ENCODE measurements around the gene NOVA1.

Gene NOVA1

DNA sequence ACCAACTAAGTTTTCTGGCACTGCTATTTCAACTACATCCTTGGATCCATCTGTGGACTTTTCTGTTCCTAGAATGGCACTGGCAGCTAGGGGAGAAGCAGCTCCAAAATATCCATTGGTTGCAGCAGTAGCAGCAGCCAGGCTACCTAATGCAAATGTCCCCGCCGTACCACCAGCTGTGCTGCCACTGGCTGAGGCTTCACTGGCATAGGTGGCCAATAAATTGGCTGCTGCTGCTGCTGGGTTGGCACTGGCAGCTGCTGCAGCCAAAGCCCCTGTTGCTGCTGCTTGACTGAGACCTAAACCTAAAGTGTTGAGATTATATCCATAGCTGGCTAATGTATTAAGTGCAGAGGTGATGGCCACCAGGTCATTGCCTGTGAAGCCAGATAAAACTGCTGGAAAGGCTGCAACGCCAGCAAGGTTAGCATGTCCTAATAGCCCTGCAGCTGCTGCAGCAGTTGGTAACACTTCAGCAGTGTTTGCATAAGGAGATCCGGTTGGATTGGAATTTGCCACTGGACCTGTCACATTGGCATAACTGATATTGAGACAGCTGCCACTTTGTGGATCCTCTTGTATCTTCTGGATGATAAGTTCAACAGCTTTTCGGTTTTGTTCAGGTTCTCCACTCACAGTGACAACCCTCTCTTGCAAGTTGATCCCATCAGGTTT, 149.5 kb downstream of the NOVA1 start:
- DNase-seq (ENCODE audit: low read depth in 2 of 3, low spot score in 2 of 3), result no peak

DNA sequence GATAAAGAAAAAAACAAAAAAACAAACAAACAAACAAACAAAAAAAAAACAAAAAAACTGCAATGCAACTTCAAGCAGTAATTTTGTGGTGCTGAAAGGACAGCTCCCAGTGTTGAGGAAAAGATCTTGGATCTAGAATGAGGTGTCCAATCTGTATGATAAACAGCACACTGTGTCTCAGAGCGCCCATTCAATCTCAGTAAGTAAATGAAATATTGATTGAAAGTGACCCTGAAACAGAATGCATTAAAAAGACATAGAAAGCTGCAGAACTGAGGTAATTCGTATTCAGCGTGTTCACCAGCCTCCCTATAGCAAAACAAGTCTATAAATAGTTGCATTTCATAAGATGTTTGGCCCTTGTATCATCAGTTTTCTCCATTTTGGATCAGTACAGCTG, 153.0 kb downstream of the NOVA1 start:
- DNase-seq (ENCODE audit: low read depth in 2 of 3, low spot score in 2 of 3), result no peak

DNA sequence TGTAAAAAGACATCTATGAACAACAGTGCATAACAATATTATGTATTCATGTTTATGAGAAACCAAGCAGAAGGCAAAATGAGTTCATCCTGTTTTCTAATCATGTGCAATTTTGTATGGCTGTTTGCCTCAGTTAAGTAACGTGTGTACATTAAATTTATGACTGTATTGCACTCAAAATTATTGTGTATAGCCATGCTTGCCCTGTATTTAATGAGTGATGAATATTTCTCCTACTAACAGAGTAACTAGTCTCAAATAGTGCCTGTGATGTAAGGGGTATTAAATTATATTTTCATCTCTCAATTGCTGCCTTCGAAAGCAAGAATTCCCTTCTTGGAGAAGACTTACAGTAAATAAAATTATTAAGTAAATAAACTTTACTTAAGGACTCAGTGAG, 154.2 kb downstream of the NOVA1 start:
- DNase-seq (ENCODE audit: low read depth in 2 of 3, low spot score in 2 of 3), result no peak

DNA sequence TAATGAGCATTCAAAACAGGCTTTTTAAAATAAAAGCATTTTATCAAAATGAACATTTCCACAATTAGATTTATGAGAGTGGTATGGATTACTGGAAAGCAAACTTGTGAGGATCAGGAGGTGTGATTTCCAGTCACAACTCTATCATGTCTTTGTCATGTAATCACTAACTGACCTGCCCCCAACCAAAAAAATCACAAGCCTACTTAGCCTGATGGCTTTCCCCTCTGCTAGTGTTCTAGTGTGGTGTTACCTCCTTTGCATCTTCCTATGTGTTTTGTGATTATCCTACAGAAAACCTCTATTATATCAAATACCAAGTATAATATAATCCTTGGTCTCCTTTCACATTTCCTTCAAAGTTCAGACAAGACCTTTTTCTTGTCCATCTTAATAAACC, 168.6 kb downstream of the NOVA1 start:
- DNase-seq (ENCODE audit: low read depth in 2 of 3, low spot score in 2 of 3), result no peak

GRCh38 chr14:26427097-26427496, 170.7 kb downstream of the NOVA1 start:
- no peak for DNase-seq (ENCODE audit: low read depth in 2 of 3, low spot score in 2 of 3)

DNA sequence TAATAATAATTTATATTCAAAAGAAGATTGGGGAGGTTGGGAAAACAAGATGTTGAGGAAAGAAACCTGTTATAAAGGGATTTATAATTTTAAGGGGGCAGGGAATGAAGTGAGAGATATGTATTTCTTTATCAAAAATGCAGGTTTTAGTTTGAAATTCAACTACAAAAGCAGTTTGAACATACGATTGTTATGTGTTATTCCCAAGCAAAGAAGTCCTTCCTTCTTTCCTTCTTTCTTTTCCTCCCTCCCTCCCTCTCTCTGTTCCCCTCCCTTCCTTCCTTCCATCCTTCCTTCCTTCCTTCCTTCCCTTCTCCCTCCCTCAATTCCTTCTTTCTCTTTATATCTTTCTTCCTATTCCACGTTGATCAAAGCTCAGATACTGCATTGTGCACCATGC, 173.3 kb downstream of the NOVA1 start:
- no peak for DNase-seq (ENCODE audit: low read depth in 2 of 3, low spot score in 2 of 3)

DNA sequence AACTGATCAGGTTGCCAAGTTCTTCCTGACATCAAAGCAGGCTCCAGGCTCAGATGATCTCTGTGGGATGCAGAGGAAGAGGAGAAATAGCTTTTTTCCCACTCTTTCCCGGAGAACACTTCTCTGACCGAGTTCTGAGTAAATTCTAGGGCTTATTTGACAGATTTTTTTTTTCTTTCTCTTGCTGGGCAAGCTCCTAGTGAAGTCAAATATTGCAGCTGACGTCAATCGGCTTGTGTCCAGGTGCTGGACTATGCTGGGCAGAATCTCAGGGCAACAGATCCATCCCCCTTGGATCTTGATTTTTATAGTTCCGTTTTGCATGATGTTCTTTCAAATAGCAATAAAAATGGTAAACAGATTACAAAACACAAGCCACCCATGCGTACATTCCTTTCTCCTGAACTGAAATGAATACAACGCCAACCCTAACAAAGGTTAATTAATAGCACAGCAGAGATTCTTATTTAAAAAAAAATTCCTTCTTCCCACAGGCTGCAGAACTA, 182.2 kb downstream of the NOVA1 start:
- no peak for DNase-seq (ENCODE audit: low read depth in 2 of 3, low spot score in 2 of 3)

DNA sequence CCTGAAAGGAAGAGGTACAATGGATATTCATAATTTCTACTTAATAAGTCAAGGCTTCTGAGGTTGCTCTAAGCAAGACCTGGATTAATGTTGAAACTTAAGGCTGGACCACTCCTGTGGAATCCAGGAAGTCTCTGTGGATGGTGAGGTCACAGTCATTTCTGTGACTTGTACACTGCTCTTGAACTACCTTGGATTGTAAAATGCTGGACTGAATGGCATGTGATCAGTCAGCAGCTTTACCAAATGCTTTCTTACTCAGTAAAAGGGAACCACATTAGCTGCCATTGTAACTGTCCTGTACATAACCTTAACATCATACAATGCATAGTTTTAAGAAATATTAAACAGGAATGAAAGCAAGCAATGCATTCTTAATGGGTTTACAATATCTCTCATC, 182.9 kb downstream of the NOVA1 start:
- no peak for DNase-seq (ENCODE audit: low read depth in 2 of 3, low spot score in 2 of 3)

GRCh38 chr14:26414103-26414502, 183.7 kb downstream of the NOVA1 start:
- no peak for DNase-seq (ENCODE audit: low read depth in 2 of 3, low spot score in 2 of 3)

DNA sequence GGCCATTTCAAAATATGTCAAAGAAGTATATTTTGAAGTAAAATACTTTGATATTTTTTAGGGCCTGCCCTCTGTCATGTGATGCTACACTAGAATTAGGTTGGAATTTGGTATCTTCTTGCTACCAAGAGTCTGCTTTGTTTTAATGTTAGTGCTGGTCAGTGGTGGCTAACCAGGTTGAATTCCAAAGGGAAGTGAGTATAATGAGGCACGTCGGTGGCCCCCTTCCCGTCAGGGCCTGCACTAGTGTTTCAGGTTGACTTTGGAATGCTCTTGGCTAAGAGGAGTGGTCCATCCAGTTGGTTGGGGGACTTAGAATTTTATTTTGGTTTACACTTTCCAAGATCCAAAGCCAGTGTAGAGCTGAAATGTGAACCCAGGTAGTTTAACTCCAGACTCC, 185.4 kb downstream of the NOVA1 start:
- no peak for DNase-seq (ENCODE audit: low read depth in 2 of 3, low spot score in 2 of 3)

DNA sequence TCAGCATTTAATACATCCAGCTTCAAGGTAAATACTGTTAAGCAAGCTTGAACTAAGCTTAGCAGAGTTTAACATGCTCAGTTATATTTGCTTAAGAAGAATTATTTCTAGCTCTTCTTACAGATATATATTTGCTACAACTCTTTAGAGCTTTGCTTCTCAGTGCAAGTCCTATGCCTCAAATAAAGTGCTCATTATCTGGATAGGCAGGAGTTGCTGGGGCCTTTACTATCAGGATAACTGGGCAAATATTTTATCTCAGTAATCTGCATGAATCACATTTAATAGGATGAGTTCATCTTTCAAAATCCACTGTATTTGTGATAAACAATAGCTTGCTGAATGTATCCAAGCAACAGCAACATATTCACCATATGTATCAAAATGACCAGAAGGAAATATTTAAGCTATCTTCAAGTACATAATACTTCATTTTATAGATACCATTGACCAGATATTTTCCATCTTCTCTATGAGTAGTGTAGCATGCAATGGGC, 187.6 kb downstream of the NOVA1 start:
- no peak for DNase-seq (ENCODE audit: low read depth in 2 of 3, low spot score in 2 of 3)

DNA sequence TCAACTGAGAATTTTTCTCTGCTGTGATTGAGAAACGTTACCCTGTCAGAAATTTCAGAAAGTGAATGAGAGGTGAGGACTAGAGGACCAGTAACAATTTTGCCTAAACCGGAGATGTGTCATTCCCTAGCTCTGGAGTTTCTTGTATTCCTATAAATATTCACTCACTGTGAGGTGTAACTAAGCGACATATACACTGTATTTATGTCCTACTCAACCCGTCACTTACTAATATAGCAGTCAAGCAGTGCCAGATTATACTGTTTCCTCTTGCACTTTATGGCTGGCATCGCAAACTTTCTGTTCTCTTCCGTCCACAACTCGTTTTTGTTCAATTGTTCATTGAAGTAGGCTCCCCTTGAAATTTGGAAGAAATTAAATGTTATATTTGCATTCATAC, 192.9 kb downstream of the NOVA1 start:
- DNase-seq (ENCODE audit: low read depth in 2 of 3, low spot score in 2 of 3), result no peak

- DNase-seq (ENCODE audit: low read depth in 2 of 3, low spot score in 2 of 3), result no peak
Measured at GRCh38 chr14:26403760-26404159, 194.1 kb downstream of the NOVA1 start.

- no peak for DNase-seq (ENCODE audit: low read depth in 2 of 3, low spot score in 2 of 3)
Measured at GRCh38 chr14:26402126-26402525, 195.7 kb downstream of the NOVA1 start.

DNA sequence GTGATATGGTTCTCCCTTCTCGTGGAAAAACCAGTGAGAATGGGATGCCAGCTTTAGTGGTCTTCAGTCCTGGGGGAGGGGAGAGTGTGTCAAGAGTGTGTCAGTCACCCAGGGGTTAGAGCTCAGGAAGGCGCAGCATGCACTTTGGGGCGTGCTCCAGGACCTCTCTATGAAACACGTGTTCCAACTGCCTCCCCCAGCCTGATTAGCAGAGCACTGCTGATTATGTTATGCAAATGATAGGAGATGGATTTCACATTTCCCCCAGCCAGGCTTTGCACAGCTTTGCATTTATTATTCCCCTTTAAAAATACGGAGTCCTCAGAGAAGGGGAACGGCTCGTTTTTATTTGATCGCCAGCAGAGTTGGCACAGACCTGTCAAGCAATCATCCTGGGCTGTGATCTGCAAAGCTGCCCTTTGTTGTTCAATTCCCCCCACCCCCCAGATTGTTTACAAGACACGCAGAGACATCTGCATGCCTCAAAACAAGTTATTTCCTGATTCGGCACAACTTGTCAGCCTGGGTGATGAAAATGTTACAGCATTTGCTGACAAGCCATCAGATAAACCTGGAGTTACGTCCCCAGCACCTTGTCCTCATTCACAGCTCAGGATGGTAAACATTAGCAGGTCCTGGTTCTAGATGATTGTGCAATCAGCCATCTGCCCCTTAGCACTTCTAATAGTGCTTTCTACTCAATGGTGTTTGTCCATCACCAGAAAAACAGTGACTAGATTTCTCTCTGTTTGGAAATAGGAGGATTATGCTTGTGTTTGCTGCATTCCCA, 196.5 kb downstream of the NOVA1 start:
- DNase-seq (ENCODE audit: low read depth in 2 of 3, low spot score in 2 of 3), result no peak

DNA sequence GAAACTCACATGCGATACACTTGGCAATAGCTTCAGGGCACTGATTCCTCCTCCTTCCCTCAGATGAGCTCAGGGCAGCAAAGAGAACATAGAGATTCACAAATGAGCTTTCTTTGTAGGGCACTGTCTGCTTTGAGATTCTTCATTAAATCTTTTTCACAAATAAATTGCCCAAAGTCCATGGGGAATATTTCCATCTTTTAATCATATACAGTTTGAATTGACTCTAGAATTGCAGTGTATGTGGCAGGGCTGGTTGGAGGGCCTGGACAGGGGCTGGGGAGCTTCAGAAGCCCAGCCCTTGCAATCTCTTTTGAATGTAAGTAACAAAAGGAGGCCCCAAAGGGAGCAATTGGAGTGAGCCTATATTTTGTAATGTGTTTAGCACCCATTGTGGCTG, 197.5 kb downstream of the NOVA1 start:
- DNase-seq (ENCODE audit: low read depth in 2 of 3, low spot score in 2 of 3), result no peak

DNA sequence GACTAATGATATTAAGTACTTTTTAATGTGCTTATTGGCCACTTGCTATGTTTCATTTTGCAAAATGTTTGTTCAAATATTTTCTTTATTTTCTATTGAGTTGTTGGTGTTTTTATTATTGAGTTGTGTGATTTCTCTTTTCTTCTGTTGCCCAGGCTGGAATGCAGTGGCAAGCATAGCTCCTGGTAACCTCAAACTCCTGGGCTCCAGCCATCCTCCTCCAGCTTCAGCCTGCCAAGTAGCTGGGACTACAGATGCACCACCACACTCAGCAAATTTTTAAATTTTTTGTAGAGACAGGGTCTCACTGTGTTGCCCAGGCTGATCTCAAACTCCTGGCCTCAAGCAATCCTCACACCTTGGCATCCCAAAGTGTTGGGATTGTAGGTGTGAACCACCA, 199.2 kb downstream of the NOVA1 start:
- no peak for DNase-seq (ENCODE audit: low read depth in 2 of 3, low spot score in 2 of 3)

Measured in activated CD8-positive, alpha-beta memory T cell treated with anti-CD3 and anti-CD28 coated beads for 48 hours (primary cell).